GM12891 (cell line): ENCODE measurements around the gene CDK9.

Experiments
- DNase-seq: peaks from one replicate; pipeline ENCODE4 v3.0.0; 2011; ENCODE audit warnings: low spot score; ENCODE audit not compliant: insufficient read length
- FAIRE-seq: peaks from 2 replicates; lab custom pipeline; 2011; peaks lifted over from hg19 to GRCh38; lab: Jason Lieb, UNC
- PAX5 ChIP-seq: IDR thresholded peaks from 2 replicates; pipeline ENCODE4 v1.6.1; 2011; ENCODE audit warnings: low read length, moderate library complexity, mild to moderate bottlenecking; ENCODE audit not compliant: insufficient read depth, severe bottlenecking
- POLR2A ChIP-seq: IDR thresholded peaks from 2 replicates; pipeline ENCODE4 v1.6.1; 2011; ENCODE audit warnings: low read depth, low read length, control low read depth
- POLR2AphosphoS5 ChIP-seq: IDR thresholded peaks from 2 replicates; pipeline ENCODE4 v1.6.1; 2011; ENCODE audit warnings: low read depth, low read length, control low read depth
- POU2F2 ChIP-seq: IDR thresholded peaks from 2 replicates; pipeline ENCODE4 v1.6.1; 2011; ENCODE audit warnings: low read depth, mild to moderate bottlenecking, control low read depth, low read length, moderate library complexity
- SPI1 ChIP-seq: IDR thresholded peaks from 2 replicates; pipeline ENCODE4 v1.6.1; 2011; ENCODE audit warnings: low read depth, low read length, control low read depth
- TAF1 ChIP-seq: IDR thresholded peaks from 2 replicates; pipeline ENCODE4 v1.6.1; 2011; ENCODE audit warnings: low read depth, low read length, control low read depth

CDK9 gene

DNA sequence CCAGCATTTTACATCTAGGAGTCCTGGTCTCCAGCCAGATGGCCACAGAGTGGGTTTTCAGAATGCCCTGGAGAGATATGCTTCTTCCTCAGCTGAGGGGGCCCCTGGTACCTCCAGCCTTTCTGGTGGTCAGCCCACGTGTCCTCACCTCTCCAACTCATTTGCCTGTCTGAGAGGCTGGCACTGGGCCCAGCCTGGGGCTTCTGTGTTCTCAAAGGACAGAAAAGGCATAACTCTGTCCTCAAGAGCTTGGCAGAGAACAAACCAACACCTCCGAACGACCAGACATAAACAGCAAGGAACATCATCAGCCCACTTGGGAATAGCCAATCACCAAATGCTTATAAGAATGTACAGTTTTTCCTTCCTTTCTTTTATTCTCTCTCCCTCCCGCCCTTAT lies 51.5 kb downstream of the CDK9 start:
- no peak for TF ChIP-seq POLR2AphosphoS5
- TF ChIP-seq POU2F2 = no peak
- TF ChIP-seq PAX5 = no peak
- no peak for TF ChIP-seq SPI1
- no peak for TF ChIP-seq POLR2A
- TF ChIP-seq TAF1 = no peak
- FAIRE-seq (no peak), DNase-seq (no peak)

DNA sequence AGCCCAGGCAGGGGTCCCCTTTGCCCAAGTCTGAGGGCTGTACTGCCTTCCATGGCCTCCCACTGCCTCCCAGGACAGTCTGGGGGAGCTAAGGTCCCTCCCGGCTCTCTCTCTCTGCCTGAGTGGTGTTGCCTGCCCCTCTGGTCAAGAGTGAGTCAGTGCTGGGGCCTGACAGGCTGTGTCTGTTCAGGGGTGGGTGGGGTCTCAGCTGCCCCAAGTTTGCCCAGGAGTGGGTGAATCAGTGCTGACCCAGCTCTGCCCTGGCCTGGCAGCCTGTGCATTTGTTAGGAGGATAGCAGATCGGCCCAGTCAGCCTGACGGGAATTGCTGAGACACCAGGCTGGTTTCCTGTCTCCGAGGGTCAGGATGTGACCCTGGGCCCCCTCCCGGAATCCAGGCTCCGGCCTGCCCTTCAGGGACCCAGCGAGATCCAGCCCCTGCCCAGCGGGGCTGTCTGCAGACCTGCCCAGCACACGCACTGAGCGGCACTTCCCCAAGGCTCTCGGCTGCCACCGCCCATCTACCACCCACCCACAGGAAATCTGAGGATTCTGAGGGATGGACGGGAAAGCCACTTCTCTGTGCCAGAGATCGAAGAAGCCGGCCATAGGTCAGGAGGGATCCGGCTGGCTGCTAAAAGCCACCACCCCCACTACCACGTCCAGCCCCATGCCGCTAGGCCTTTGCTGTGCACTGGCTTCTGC lies 52.7 kb downstream of the CDK9 start:
- FAIRE-seq (no peak), DNase-seq (no peak)
- TF ChIP-seq POLR2A = no peak
- TF ChIP-seq TAF1 = no peak
- TF ChIP-seq SPI1 = no peak
- TF ChIP-seq PAX5 = no peak
- TF ChIP-seq POLR2AphosphoS5 = no peak
- TF ChIP-seq POU2F2 = no peak
